Measurements from ENCODE around the gene SRMS.

- no peak for TF ChIP-seq POLR2A (IDR thresholded peaks at IDR 0.05)
- TF ChIP-seq, protein P1, sequence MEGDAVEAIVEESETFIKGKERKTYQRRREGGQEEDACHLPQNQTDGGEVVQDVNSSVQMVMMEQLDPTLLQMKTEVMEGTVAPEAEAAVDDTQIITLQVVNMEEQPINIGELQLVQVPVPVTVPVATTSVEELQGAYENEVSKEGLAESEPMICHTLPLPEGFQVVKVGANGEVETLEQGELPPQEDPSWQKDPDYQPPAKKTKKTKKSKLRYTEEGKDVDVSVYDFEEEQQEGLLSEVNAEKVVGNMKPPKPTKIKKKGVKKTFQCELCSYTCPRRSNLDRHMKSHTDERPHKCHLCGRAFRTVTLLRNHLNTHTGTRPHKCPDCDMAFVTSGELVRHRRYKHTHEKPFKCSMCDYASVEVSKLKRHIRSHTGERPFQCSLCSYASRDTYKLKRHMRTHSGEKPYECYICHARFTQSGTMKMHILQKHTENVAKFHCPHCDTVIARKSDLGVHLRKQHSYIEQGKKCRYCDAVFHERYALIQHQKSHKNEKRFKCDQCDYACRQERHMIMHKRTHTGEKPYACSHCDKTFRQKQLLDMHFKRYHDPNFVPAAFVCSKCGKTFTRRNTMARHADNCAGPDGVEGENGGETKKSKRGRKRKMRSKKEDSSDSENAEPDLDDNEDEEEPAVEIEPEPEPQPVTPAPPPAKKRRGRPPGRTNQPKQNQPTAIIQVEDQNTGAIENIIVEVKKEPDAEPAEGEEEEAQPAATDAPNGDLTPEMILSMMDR (IDR thresholded peaks at IDR 0.05 in 4 of 5, conservative IDR thresholded peaks at IDR 0.05 in 1 of 5), result no peak
Measured at GRCh38 chr20:63594043-63594561, 46.6 kb upstream of the SRMS start.

Data from gastrocnemius medialis (tissue), 4 donors.